NCI-H1417 treated with DMSO at 0.1 percent for 48 hours (cell line): ENCODE results near the gene ZNF333.
"Not testable (repeated sequence)": the region's sequence is repeated elsewhere in the genome, so short reads cannot be mapped to it uniquely, and the experiment has no call there.

ENCODE experiments used
- DNase-seq: peaks from one replicate; lab custom pipeline; 2025; lab: John Stamatoyannopoulos, UW

ZNF333 gene

GRCh38 chr19:14699641-14700040, 9.8 kb downstream of the ZNF333 start:
- no peak for DNase-seq

GRCh38 chr19:14700711-14701375, 11.0 kb downstream of the ZNF333 start:
- DNase-seq: no peak

GRCh38 chr19:14703833-14704232, 14.0 kb downstream of the ZNF333 start:
- DNase-seq: no peak

GRCh38 chr19:14704450-14704849, 14.6 kb downstream of the ZNF333 start:
- no peak for DNase-seq

GRCh38 chr19:14715841-14716240, 26.0 kb downstream of the ZNF333 start:
- DNase-seq: no peak

- DNase-seq: no peak
Observed at GRCh38 chr19:14718522-14719116, 28.8 kb downstream of the ZNF333 start.

- no peak for DNase-seq
Observed at GRCh38 chr19:14719162-14719561, 29.3 kb downstream of the ZNF333 start.

- no peak for DNase-seq
Observed at GRCh38 chr19:14722127-14722526, 32.3 kb downstream of the ZNF333 start.

GRCh38 chr19:14728595-14728994, 38.7 kb downstream of the ZNF333 start:
- DNase-seq: no peak

- no peak for DNase-seq
Observed at GRCh38 chr19:14731200-14731599, 41.4 kb downstream of the ZNF333 start.

GRCh38 chr19:14732510-14732909, 42.7 kb downstream of the ZNF333 start:
- DNase-seq: no peak

- DNase-seq: no peak
Observed at GRCh38 chr19:14733574-14733973, 43.7 kb downstream of the ZNF333 start.

GRCh38 chr19:14735915-14736314, 46.1 kb downstream of the ZNF333 start:
- DNase-seq: no peak

- DNase-seq: no peak
Observed at GRCh38 chr19:14746886-14747285, 57.0 kb downstream of the ZNF333 start.

GRCh38 chr19:14748601-14749000, 58.8 kb downstream of the ZNF333 start:
- no peak for DNase-seq

GRCh38 chr19:14758816-14759215, 69.0 kb downstream of the ZNF333 start:
- no peak for DNase-seq

GRCh38 chr19:14761607-14762006, 71.8 kb downstream of the ZNF333 start:
- no peak for DNase-seq

- DNase-seq: no peak
Observed at GRCh38 chr19:14762111-14762510, 72.3 kb downstream of the ZNF333 start.

- no peak for DNase-seq
Observed at GRCh38 chr19:14763497-14764145, 73.8 kb downstream of the ZNF333 start.

- no peak for DNase-seq
Observed at GRCh38 chr19:14764401-14764800, 74.6 kb downstream of the ZNF333 start.

- DNase-seq: not testable (repeated sequence)
Observed at GRCh38 chr19:14765403-14765802, 75.6 kb downstream of the ZNF333 start.

- DNase-seq: not testable (repeated sequence)
Observed at GRCh38 chr19:14765841-14766240, 76.0 kb downstream of the ZNF333 start.

GRCh38 chr19:14767466-14767971, 77.7 kb downstream of the ZNF333 start:
- no peak for DNase-seq
